Activated CD4-positive, alpha-beta T cell treated with anti-CD3 and anti-CD28 coated beads for 4 hours (primary cell): ENCODE measurements around the gene ALMS1.
"Not testable (repeated sequence)": the region's sequence is repeated elsewhere in the genome, so short reads cannot be mapped to it uniquely, and the experiment has no call there.

ENCODE experiments used
- DNase-seq, 2 donors: peaks; one replicate each; pipeline ENCODE4 v3.0.0-alpha.2; 2020

Gene ALMS1

DNA sequence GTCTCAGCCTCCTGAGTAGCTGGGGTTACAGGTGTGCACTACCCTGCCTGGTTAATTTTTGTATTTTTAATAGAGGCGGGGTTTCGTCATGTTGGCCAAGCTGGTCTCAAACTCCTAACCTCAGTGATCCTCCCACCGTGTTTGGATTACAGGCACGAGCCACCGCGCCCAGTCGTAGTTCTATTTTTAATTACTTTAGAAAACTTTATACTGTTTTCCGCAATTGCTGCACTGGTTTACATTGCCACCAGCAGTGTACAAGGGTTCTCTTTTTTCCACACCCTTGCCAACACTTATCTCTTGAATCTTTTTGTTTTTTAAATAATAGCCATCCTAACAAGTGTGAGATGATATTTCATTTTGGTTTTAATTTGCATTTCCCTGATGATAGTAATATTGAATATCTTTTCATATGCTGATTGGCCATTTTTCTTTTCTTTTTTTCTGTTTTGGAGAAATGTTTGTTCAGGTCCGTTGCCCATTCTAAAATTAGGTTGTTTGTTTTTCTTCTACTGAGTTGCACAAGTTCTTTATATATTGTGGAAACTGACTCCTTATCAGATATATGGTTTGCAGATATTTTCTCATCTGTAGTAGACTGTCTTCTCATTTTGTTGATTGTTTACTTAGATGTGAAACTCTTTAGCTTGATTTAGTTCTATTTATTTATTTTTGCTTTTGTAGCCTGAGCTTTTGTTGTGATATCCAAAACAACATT, 16.9 kb downstream of the ALMS1 start:
- DNase-seq, result no peak

DNA sequence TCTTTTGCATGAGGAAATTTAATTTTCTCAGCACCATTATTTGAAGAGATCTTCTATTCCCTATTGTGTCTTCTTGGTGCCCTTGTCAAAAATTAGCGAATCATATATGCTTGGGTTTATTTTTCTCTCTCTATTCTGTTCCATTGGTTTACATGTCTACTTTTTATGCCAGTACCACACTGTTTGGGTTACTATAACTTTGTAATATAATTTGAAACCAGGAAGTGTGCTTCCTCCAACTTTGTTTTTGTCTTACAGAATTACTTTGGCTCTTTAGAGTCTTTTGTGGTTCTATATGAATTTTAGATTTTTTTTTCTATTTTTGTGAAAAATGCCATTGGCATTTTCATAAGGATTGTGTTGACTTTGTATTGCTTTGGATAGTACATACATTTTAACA, 17.6 kb downstream of the ALMS1 start:
- DNase-seq, result no peak

DNA sequence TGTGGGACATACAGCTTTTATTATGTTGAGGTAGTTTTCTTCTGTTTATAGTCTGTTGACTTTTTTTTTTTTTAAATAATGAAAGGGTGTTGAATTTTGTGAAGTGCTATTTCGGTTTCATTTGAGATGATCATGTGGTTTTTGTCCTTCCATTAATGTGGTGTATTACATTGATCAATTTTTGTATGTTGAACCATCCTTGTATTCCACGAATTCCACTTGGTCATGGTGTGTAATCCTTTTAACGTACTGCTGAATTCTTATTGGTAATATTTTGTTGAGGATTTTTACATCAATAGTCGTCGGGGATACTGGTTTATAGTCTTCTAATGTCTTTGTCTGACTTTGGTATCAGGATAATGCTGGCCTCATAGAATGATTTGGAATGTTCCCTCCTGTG, 18.8 kb downstream of the ALMS1 start:
- no peak for DNase-seq

DNA sequence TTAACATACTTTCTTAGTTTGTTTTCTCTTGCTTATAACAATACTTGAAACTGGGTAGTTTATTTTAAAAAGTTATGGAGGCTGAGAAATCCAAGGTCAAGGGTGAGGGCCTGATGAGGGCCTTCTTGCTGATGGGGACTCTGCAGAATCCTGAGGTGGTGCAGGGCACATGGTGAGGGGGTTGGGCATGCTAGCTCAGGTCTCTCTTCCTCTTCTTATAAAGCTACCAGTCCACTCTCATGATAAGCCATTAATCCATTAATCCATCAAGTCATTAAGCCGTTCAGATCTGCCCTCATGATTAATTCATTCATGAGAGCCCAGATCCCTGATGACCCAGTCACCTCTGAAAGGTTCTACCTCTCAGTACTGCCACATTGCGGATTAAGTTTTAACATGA, 21.4 kb downstream of the ALMS1 start:
- DNase-seq, result no peak

DNA sequence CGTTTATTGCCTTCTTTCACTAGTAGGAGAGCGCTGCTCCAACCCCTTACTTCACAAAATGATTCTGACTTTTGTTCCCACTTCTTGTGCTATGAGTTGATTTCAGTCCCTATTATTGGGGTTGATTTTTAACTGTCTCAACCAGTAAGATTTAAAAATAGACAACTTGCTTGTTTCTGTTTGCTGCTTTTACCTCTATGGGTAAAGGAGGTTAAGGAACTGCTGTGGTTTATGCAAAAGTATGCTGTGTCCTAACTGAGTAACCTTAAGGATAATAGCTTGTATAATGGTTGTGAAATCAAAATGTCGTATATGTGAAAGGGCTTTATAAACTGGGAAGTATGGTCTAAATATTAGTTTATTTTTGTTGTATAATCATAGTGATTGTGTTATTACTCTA, 22.6 kb downstream of the ALMS1 start:
- DNase-seq, result no peak

DNA sequence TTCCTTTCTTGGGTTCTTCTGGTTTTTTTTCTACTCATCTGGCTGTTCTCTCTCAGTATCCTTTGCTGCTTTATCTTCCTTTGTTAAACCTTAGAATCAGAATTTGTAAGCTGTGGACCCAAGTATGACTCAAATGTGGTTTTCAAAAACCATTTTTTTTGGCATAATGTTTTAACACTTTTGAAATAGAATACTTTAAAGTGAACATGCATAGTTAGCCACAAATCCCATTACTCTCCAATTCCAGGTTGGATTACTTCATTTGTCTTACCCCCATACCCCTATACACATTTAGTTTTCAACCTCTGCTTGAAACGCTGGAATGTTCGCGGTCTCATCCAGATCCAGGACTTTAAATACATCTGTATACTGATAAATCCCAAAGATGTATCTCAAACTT, 29.1 kb downstream of the ALMS1 start:
- DNase-seq, result no peak

DNA sequence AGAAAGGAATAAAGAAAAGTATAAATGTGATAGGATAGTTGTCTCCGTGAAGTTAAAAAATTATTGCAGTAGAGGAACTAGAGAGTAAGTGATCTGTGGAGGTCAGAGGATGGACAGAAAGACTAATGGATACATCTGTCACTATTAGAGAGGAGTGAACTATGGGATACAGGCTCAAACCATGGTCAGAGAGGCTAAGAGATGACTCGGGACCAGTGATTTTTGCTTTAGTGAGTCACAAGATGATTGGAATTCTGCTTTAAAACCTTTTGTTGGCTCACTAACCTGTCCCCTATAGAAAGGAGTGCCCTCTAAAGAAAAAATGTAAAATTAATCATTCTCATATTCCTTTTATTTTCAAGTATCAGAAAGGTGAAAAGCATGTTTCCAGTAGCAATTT, 30.3 kb downstream of the ALMS1 start:
- DNase-seq, result no peak

DNA sequence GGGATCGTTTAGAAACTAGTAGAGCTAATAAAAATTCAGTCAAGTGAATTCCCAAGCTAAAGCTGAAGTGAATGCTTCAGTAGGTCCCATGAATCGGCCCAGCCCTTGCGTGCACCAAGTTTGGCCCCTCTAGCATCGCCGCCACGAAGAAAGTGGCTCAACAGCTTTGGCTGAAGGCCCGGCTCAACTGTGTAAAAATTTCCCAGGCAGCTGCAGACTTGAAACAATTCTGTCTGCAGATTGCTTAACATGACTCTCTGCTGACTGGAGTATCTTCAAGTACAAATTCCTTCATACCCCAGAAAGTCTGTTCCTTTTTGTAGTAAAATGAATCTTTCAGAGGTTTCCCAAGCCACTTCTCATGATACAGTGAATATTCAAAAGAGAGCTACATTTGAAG, 32.7 kb downstream of the ALMS1 start:
- DNase-seq, result no peak

DNA sequence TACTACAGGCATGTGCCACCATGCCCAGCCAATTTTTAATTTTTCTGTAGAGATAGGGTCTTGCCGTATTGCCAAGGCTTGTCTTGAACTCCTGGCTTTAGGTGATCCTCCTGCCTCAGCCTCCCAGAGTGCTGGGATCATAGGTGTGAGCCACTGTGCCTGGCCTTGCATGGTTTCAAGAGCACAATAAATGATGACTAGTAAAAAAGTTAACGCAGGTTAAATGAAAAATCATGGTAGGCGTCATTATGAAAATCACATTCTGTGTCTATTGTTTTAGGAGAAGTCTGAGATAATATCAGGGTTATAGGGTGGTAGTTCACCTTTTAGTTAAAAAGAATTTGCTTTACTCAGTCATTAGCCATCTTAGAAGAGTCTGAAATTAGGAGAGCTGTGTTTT, 38.3 kb downstream of the ALMS1 start:
- no peak for DNase-seq

DNA sequence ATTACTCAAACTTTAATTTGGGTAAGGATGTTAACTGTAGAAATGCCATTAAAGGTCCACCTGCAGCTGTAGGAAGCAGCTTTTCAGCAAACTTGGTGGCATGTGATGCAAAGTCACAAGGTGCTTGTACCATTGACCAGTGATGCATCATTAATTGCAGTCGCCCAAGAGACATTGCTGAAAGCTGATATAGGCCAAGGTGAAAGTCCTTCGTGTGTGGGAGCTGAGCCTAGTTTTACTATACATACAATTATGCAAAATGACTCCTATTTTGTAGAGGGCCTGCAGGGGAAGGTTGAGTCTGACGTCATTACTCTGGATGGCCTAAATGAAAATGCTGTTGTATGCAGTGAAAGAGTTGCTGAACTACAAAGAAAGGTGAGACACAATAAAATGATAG, 40.5 kb downstream of the ALMS1 start:
- DNase-seq, result no peak

DNA sequence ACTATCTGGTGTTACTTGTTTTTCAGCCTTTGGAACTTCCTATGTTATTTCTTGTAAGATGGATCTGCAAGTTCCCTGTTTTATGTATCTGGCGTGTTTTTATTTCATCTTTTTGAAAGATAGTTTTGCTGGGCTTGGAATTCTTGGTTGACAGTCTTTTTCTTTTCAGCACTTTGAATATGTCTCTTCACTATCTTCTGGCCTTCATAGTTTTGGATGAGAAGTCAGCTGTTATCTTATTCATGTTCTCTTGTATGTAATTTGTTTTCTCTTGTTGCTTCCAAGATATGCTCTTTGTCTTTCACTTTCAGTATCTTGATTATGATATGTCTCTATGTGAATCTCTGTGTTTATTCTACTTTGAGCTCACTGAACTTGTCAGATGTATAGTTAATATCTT, 50.4 kb downstream of the ALMS1 start:
- DNase-seq, result no peak

DNA sequence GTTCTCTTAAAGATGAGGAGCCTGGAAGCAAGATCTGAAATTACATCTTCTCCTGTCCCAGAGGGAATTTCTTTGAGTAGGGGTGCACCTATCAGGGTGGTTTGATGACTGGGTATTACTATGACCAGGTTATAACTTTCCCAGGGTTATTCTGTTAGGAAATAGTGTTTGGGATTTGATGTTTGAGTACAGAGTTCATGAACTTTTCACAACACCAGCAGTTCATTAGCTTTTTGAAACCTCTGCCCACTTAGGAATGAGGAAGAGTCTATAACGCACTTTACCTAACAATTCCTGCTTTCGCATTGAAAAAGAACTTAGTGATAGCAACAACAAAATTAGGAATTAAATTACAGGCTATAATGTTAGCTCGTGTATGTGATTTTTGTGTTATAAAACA, 58.6 kb downstream of the ALMS1 start:
- DNase-seq, result no peak

DNA sequence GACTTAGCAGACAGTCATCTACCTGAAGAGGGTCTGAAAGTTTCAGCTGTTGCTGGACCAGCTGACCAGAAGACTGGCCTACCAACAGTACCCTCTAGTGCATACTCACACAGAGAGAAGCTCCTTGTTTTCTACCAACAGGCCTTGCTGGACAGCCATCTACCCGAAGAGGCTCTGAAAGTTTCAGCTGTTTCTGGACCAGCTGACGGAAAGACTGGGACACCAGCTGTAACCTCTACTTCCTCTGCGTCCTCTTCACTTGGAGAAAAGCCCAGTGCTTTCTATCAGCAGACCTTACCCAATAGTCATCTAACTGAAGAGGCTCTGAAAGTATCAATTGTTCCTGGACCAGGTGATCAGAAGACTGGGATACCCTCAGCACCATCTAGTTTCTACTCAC, 63.2 kb downstream of the ALMS1 start:
- no peak for DNase-seq

DNA sequence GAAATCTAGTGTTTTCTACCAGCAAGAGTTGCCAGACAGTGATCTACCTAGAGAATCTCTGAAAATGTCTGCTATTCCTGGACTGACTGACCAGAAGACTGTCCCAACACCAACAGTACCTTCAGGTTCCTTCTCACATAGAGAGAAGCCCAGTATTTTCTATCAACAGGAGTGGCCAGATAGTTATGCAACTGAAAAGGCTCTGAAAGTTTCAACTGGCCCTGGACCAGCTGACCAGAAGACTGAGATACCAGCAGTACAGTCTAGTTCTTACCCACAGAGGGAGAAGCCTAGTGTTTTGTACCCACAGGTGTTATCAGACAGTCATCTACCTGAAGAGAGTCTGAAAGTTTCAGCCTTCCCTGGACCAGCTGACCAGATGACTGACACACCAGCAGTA, 63.8 kb downstream of the ALMS1 start:
- DNase-seq, result no peak

DNA sequence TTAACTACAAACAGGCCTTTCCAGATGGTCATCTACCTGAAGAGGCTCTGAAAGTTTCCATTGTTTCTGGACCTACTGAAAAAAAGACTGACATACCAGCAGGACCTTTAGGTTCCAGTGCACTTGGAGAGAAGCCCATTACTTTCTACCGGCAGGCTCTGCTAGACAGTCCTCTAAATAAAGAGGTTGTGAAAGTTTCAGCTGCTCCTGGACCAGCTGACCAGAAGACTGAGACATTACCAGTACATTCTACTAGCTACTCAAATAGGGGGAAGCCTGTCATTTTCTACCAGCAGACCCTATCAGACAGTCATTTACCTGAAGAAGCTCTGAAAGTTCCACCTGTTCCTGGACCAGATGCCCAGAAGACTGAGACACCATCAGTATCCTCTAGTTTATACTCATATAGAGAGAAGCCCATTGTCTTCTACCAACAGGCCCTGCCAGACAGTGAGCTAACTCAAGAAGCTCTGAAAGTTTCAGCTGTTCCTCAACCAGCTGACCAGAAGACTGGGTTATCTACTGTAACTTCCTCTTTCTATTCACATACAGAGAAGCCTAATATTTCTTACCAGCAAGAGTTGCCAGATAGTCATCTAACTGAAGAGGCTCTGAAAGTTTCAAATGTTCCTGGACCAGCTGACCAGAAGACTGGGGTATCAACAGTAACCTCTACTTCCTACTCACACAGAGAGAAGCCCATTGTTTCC, 65.8 kb downstream of the ALMS1 start:
- DNase-seq, result no peak

DNA sequence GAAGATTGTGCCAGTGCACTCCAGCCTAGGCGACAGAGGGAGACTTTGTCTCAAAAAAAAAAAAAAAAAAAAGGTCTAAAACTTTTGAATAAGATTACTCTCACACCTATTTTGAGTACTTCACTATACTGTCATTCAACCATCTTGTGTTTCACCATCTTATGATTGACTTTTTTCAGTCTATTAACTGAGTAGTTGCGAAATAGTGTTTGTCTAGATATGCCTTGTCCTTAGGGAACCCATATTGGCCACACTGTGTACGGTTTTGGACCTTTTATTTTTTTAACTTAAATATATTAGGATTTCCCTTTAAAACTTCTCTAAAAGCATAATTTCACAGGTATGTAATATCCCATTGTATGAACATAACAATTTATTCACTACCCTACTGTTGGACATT, 72.3 kb downstream of the ALMS1 start:
- DNase-seq, result no peak

DNA sequence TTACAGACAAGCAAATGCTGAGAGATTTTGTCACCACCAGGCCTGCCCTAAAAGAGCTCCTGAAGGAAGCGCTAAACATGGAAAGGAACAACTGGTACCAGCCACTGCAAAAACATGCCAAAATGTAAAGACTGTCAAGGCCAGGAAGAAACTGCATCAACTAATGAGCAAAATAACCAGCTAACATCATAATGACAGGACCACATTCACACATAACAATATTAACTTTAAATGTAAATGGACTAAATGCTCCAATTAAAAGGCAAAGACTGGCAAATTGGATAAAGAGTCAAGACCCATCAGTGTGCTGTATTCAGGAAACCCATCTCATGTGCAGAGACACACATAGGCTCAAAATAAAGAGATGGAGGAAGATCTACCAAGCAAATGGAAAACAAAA, 76.8 kb downstream of the ALMS1 start:
- not testable (repeated sequence) for DNase-seq

DNA sequence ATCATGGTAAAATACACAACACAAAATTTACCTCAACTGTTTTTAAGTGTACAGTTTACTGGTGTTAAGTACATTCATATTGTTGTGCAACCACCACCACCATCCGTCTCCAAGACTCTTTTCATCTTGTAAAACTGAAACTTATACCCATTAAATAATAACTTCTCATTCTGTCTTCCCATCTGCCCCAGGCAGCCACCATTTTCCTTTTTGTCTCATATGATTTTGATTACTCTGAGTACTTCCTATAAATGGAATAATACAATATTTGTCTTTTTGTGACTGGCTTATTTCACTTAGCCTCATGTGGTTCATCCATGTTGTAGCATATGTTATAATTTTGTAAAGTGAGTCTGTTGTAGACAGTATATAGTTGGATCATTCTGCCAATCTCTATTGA, 82.7 kb downstream of the ALMS1 start:
- no peak for DNase-seq

DNA sequence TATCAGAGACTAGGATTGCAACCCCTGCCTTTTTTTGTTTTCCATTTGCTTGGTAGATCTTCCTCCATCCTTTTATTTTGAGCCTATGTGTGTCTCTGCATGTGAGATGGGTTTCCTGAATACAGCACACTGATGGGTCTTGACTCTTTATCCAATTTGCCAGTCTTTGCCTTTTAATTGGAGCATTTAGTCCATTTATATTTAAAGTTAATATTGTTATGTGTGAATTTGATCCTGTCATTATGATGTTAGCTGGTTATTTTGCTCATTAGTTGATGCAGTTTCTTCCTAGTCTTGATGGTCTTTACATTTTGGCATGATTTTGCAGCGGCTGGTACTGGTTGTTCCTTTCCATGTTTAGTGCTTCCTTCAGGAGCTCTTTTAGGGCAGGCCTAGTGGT, 98.2 kb downstream of the ALMS1 start:
- not testable (repeated sequence) for DNase-seq

DNA sequence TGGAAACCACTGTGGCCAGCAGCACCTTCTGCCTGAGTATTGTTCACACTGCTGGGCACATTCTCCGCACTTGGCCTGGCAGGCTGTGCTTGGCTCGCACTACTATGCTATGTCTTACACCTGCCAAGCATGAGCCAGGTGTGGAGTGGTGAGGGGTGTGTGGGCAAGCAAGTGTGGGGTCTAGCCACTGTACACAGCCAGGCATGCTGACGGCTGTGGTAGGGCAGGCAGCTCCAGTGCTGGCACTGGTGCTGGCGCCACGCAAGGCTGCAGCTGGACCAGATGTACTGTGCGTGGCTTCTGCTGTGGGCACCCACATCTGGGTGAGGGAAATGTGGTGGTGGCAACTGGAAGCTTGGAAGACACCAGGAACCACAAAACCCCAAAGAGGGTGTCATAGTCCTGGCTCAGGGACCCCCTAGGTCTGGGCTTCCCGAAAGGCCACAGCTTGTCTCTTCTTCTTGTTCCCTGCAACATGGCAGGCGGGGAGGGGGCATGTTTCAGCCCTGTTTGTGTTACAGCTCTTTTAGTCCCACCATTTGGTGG, 101.5 kb downstream of the ALMS1 start:
- DNase-seq, result no peak

DNA sequence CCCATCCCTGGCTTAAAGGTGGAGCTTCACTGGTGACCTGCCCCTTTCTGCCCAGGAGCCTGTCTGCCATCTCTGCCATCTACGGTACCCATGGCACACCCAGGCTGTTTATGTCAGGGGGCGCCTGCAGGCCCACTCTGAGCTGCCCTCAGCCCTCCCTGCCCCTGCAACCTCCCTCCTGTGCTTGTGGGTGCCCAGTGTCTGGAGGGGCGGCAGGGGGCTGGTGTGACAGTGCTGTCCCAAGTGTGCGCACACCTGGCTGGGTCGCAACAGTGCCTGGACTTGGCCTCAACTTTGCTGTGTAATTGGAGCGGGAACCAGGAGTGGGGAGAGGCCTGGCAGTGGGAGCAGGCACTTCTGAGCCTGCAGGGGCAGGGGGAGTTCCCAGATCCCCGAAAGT, 102.4 kb downstream of the ALMS1 start:
- DNase-seq, result no peak

DNA sequence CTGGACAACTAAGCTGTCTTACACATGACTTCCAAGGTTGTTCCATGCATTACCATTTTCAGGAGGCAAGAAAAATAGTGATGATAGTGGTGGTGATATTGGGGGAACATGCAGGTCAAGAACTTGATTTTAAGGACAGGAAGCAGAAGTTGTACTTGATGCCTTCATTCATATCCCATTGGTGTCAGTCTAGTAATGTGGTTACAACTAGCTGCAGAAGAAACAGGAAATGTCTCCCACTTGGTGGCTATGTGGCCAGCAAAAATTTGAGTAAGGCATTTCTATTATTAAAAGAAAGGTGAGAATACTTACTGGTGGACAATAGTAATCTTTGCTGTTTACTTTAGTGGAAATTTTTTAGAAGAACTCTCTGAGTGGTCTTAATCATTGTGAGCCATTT, 103.4 kb downstream of the ALMS1 start:
- DNase-seq, result no peak

DNA sequence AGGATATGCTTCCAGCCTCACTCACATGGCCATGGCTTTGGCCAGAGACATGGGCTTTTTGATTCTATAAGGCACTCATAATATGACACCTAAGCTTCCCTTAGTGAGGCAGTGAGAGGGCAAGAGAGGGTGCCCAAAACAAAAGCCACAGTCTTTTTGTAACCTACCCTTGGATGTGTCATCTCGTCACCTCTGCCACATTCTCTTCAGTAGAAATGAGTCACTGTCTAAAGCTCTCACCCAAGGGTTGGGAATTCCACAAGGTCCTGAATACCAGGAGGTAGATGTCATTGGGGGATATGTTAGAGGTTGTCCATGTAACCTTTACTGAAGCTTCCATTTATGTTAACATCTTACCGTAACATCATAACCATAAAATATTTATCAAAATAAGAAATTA, 108.4 kb downstream of the ALMS1 start:
- no peak for DNase-seq

DNA sequence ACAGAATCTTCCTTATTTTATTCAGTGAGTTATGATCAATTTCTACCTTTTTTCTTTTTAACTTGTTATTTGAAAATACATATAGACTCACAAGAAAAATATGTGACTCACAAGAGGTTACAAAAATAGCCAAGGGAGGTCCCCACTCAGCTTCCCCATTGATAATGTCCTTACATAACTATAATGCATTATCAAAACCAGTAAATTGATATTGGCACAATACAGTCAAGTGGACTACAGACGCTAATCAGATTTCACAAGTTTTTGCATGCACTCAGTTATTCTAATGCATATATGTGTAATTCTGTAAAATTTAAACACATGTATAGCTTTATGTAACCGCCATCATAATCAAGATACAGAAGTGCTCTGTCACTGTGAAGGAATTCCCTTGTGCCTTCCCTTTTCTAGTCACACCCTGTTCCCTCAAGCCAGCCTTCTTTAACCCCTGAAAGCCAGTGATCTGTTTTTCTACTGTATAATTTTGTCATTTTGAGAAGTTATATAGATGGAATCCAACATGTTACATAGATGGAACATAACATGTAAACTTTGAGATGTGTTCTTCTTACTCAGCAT, 118.4 kb downstream of the ALMS1 start:
- no peak for DNase-seq
